LoVo (cell line): ENCODE data around the gene TUBE1.

ENCODE experiments used
- DNase-seq: peaks from one replicate; pipeline ENCODE4 v3.0.0-alpha.2; 2016; ENCODE audit warnings: low spot score

Gene TUBE1

DNA sequence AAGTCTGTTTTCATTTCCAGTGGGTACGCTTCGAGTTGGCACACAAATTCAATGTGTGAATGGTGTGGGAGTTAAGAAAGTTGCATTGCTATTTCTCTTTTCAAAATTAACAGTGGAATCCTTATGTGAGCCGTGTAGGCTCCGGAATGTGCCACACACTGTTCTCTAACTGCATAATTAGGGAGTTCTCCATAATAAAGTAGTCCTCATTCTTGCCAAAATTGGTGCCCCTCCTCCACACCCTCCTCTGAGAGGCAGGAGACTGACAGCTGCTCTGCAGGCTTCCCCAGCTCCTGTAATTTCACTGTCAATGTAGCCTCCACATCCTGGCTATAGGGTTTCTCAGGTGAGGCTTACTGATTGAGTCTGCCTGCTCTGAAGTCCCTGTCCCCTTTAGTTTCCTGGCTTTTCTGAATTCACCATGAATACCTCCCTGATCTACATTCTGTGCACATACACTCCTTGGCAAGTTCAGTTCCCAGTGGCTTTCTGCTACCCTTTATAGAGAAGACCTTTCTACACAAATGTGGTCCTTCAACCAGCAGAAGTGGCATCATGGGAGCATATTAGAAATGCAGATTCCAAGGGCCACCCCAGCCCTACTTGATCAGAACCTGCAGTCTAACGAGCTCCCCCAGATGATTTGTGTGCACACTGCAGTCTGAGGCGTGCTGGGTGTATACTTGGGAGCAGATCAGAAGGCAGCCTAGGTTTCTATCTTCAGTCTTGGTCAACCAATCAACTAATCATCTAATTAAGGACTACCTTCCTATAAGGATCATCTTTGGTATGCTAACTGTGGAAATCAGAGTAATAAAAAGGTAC, 53.3 kb downstream of the TUBE1 start:
- no peak for DNase-seq

GRCh38 chr6:112032728-112033127, 54.6 kb downstream of the TUBE1 start:
- DNase-seq = no peak

DNA sequence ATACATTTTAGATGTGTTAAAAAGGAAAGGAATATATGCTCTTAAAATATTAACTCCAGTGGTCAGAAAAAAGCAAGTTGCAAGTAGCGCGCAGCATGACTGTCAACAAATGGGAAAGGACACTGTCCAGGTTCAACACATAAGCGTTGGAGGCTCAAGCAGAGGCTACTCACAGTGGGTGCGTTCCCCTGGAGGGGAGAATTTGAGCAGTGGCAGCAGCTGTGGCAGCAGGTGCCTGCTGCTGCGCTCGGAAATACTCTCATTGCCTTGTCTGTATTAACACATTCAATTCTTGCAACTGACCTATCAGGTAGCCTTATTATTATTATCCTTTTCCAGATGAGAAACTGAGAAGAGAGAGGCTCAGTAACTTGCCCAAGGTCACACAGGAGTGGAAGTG, 55.3 kb downstream of the TUBE1 start:
- no peak for DNase-seq

- peak; percentile 4 for DNase-seq
Measured at GRCh38 chr6:112030961-112031660, 56.2 kb downstream of the TUBE1 start.

DNA sequence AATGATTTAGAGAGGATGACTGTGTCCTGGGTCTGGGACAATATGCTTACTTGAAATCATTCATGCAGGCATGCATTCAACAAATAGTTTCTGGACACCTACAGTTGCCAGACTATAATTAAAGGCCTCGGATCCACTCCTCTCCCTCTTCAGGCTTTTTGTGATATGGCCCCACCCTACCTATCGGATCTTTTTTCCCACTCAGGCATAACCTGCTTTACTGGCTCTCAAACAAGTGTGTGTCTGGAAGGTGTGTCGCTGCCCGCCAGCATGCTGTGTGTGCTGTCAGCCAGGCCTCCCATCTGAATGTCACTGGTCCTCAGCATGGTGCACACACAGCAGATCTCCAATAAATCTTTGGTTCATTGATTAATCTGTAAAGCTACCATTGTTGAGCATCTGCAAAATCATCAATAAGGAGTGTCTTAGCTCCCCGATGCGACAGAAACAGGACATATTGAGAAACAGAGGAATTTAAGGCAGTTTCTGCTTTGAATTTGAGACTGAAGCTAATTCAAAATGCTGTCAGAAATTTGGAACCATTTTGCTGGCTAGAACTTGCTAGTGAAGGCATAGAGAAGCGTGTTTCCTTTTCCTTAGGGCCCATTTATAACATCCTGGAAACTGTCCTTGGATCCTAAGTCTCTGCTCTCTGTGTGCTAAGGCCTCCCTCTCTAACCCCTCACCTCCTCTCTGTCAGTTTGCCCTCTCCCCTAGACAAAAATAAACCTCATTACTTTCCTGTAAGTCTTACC, 56.9 kb downstream of the TUBE1 start:
- DNase-seq = no peak

- peak; percentile 47 for DNase-seq
Measured at GRCh38 chr6:112029045-112029822, 58.0 kb downstream of the TUBE1 start.

DNA sequence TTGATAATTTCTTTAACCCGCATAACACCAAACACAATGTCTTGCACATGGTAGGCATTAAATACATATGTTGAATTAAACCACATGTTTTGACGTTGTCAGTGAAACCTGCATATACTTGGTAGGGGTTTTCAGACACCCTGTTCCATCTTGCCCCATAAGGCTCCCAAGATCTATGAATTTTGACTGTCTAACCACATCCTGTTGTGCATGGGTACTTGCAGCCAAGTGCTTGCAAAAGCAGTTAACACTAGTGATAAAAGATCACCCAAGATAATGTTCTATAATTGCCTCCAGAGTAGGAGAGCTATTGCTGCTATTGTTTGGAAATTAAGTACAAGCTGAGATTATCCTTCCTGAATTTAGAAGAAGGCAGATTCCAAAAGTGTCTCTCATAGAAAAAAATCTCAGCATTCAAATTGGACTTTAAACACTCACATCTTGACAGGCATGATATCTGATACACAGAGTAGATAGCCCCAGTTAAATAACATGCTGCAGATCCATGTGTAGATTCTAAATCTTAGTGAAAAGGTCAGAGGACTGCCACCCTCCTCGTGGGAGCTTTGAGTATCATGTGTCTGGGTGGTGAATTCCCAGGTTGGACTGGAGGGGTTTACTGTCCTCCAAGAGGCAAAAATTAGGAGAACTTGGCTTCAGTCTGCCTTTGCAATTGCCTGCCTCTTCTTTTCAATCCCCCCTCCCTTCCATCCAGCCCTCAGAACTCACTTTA, 59.2 kb downstream of the TUBE1 start:
- DNase-seq = no peak

- no peak for DNase-seq
Measured at GRCh38 chr6:112026933-112027332, 60.3 kb downstream of the TUBE1 start.

DNA sequence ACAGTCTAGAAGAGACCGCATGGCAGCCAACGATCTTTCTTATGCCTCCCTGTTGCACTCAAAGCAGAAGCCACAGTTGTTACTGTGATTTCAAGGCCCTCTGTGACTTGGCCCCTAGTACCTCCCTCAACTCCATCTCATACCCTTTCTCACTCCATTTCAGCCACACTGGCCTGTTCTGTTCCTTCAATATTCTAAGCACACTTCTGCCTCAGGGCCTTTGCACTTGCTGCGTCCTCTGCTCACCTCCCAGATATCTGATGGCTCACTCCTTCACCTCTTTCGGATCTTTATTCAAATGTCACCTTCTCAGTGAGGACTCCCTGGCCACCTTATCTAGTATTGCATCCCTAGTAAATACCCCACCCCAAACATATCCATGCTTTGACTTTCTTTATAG, 62.8 kb downstream of the TUBE1 start:
- DNase-seq = no peak

DNA sequence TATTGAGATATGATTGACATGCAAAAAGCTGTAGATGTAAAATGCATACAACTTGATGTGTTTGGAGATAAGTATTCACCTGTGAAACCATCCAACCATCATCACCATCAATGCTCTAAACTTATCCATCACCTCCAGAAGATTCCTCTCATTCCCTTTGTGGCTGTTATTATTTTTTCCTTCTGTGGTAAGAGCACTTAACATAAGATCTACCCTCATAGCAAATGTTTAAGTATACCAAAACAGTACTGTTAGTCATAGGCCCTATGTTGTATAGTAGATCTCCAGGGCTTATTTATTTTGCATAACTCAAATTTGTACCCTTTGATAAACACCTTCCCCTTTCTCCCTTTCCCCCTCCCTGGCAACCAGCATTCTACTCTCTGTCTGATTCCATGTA, 64.5 kb downstream of the TUBE1 start:
- DNase-seq = no peak

GRCh38 chr6:112021691-112022310, 65.5 kb downstream of the TUBE1 start:
- no peak for DNase-seq
